HCT116 (cell line): Measurements from ENCODE around the gene FBXL14. TPM values are rescaled to one million over a fixed set of nuclear protein-coding genes. Genes with fewer than 3 reads are reported as not detected.

Experiments
- ATAC-seq: fragments of 200-7000 bp; cut with Tn5 transposase; 2 replicates; pipeline ENCODE4 v1.9.1; 2020; ENCODE audit warnings: mild to moderate bottlenecking, moderate library complexity
- BruUV-seq: library from RNA; stranded (reverse); fragments of 400-500 nt; replicated peaks from 2 replicates; lab custom pipeline; 2021; lab: Mats Ljungman, UMichigan
- CTCF ChIA-PET: fragments of 300-600 bp; sonication (Branson Sonifier 250); formaldehyde crosslinking; loops from one replicate; lab custom pipeline; 2021; ENCODE audit warnings: antibody characterized with exemption; lab: Charles Lee
- POLR2A ChIA-PET: fragments of 300-600, 350-600 bp; sonication (Branson Sonifier 250); formaldehyde crosslinking; loops from one replicate; lab custom pipeline; 2021; ENCODE audit warnings: antibody characterized with exemption; lab: Charles Lee
- RAD21 ChIA-PET, 2 experiments: fragments of 300-600 bp; sonication (Branson Sonifier 250); formaldehyde crosslinking; loops; one replicate each; lab custom pipeline; 2023; ENCODE audit warnings: low total read pairs in 2 of 2; ENCODE audit not compliant: uncharacterized antibody in 2 of 2, unreplicated experiment in 2 of 2, low non-redundant PET in 1 of 2; lab: Charles Lee
- DNase-seq: peaks from one replicate; pipeline ENCODE4 v3.0.0-alpha.2; 2010; ENCODE audit warnings: low read depth, low spot score
- H2AFZ ChIP-seq: fragments of 200-600 bp; shearing (Covaris generic), sonication (generic); 2 replicates; pipeline ENCODE4 v1.6.1; 2017; ENCODE audit warnings: low read depth, mixed run types, mixed read lengths, antibody characterized with exemption, low read length; ENCODE audit not compliant: poor library complexity, severe bottlenecking
- H3K27ac ChIP-seq: 2 replicates; pipeline ENCODE4 v1.5.1; 2012; ENCODE audit warnings: low read depth, low read length
- H3K27me3 ChIP-seq: fragments of 200-600 bp; sonication (generic); 2 replicates; pipeline ENCODE4 v1.6.1; 2016; ENCODE audit warnings: mixed run types, low read length, mixed read lengths; ENCODE audit not compliant: insufficient read depth
- H3K36me3 ChIP-seq, 2 experiments: fragments of 200-500 bp in 1 of 2; fragments of 200-600 bp in 1 of 2; sonication (Bioruptor generic) in 1 of 2; sonication (generic) in 1 of 2; 2 replicates each; pipeline versions ENCODE4 v1.5.1 to v1.6.1; 2014 to 2016; ENCODE audit warnings: low read length in 2 of 2, inconsistent platforms in 1 of 2, mixed read lengths in 1 of 2, mixed run types in 1 of 2; ENCODE audit not compliant: insufficient read depth in 2 of 2, control insufficient read depth in 1 of 2
- H3K4me1 ChIP-seq, 2 experiments: fragments of 200-600 bp in 1 of 2; sonication (generic) in 1 of 2; 2 replicates each; pipeline versions ENCODE4 v1.5.1 to v1.6.1; 2012 to 2017; ENCODE audit warnings: low read length in 2 of 2, inconsistent platforms in 1 of 2, mild to moderate bottlenecking in 1 of 2, mixed read lengths in 1 of 2, mixed run types in 1 of 2, moderate library complexity in 1 of 2; ENCODE audit not compliant: insufficient read depth in 2 of 2, control insufficient read depth in 1 of 2
- H3K4me2 ChIP-seq: fragments of 200-600 bp; sonication (generic); 2 replicates; pipeline ENCODE4 v1.6.1; 2017; ENCODE audit warnings: mixed run types, low read length, mixed read lengths
- H3K4me3 ChIP-seq, 2 experiments: fragments of 200-600 bp in 1 of 2; sonication (generic) in 1 of 2; replicated peaks in 1 of 2; 2 replicates each; pipeline ENCODE4 v1.5.1; 2011 to 2016; ENCODE audit warnings: low read length in 2 of 2, control low read depth in 1 of 2, low read depth in 1 of 2, mild to moderate bottlenecking in 1 of 2, mixed read lengths in 1 of 2, mixed run types in 1 of 2
- H3K79me2 ChIP-seq: fragments of 200-600 bp; sonication (generic); 2 replicates; pipeline ENCODE4 v1.6.1; 2017; ENCODE audit warnings: mild to moderate bottlenecking, mixed run types, low read length, moderate library complexity, mixed read lengths; ENCODE audit not compliant: insufficient read depth
- H3K9ac ChIP-seq: fragments of 200-600 bp; sonication (generic); 2 replicates; pipeline ENCODE4 v1.6.1; 2016; ENCODE audit warnings: low read length, mixed read lengths
- H3K9me2 ChIP-seq: fragments of 200-600 bp; sonication (generic), shearing (Covaris generic); 2 replicates; pipeline ENCODE4 v1.6.1; 2017; ENCODE audit warnings: mixed run types, mild to moderate bottlenecking, moderate library complexity; ENCODE audit not compliant: insufficient read depth
- H3K9me3 ChIP-seq, 2 experiments: fragments of 200-500 bp in 1 of 2; fragments of 200-600 bp in 1 of 2; sonication (Bioruptor generic) in 1 of 2; sonication (generic) in 1 of 2; 2 replicates each; pipeline ENCODE4 v1.6.1; 2014 to 2017; ENCODE audit warnings: low read length in 2 of 2, mixed read lengths in 2 of 2, inconsistent platforms in 1 of 2, low read depth in 1 of 2, mild to moderate bottlenecking in 1 of 2, mixed run types in 1 of 2, moderate library complexity in 1 of 2; ENCODE audit not compliant: control insufficient read depth in 1 of 2, insufficient read depth in 1 of 2
- H4K20me1 ChIP-seq: fragments of 200-600 bp; sonication (generic), shearing (Covaris generic); 2 replicates; pipeline ENCODE4 v1.6.1; 2017; ENCODE audit warnings: mixed run types, mild to moderate bottlenecking, moderate library complexity; ENCODE audit not compliant: insufficient read depth
- CBX3 ChIP-seq: IDR thresholded peaks from 2 replicates; pipeline ENCODE4 v1.6.1; 2012; ENCODE audit warnings: low read depth
- CEBPB ChIP-seq: IDR thresholded peaks from 2 replicates; pipeline ENCODE4 v1.6.1; 2012; ENCODE audit warnings: low read depth
- CTCF ChIP-seq, 3 experiments: fragments of 200-600 bp in 1 of 3; sonication (generic) in 1 of 3; IDR thresholded peaks in 2 of 3; conservative IDR thresholded peaks in 1 of 3; 2 replicates each; pipeline ENCODE4 v1.5.1; 2012 to 2017; ENCODE audit warnings: low read depth in 2 of 3, low read length in 2 of 3, antibody characterized with exemption in 1 of 3, borderline replicate concordance in 1 of 3, control low read depth in 1 of 3, mild to moderate bottlenecking in 1 of 3, mixed read lengths in 1 of 3, mixed run types in 1 of 3, moderate library complexity in 1 of 3; ENCODE audit not compliant: insufficient read depth in 1 of 3
- EGR1 ChIP-seq: IDR thresholded peaks from 2 replicates; pipeline ENCODE4 v1.6.1; 2012; ENCODE audit warnings: low read depth
- ELF1 ChIP-seq: IDR thresholded peaks from 2 replicates; pipeline ENCODE4 v1.6.1; 2012; ENCODE audit warnings: low read depth, borderline replicate concordance
- EZH2 ChIP-seq: fragments of 200-600 bp; sonication (generic); IDR thresholded peaks from 2 replicates; pipeline ENCODE4 v1.6.1; 2017; ENCODE audit warnings: antibody characterized with exemption, mixed run types
- EZH2phosphoT487 ChIP-seq: fragments of 200-600 bp; IDR thresholded peaks from 2 replicates; pipeline ENCODE4 v1.6.1; 2018; ENCODE audit warnings: antibody characterized with exemption, borderline replicate concordance
- FOSL1 ChIP-seq: IDR thresholded peaks from 2 replicates; pipeline ENCODE4 v1.6.1; 2012; ENCODE audit warnings: low read depth
- JUND ChIP-seq: IDR thresholded peaks from 2 replicates; pipeline ENCODE4 v1.6.1; 2012
- POLR2A ChIP-seq: IDR thresholded peaks from 2 replicates; pipeline ENCODE4 v1.7.0; 2011; ENCODE audit warnings: borderline replicate concordance; ENCODE audit not compliant: insufficient read depth, insufficient read length; ENCODE audit errors: extremely low read depth
- RAD21 ChIP-seq: IDR thresholded peaks from 2 replicates; pipeline ENCODE4 v1.6.1; 2012; ENCODE audit warnings: low read depth, mild to moderate bottlenecking
- REST ChIP-seq: IDR thresholded peaks from 2 replicates; pipeline ENCODE4 v1.6.1; 2012; ENCODE audit warnings: low read depth
- SIN3A ChIP-seq: IDR thresholded peaks from 2 replicates; pipeline ENCODE4 v1.6.1; 2012; ENCODE audit warnings: low read depth
- SP1 ChIP-seq: IDR thresholded peaks from 2 replicates; pipeline ENCODE4 v1.6.1; 2012; ENCODE audit warnings: low read depth
- SRF ChIP-seq: IDR thresholded peaks from 2 replicates; pipeline ENCODE4 v1.6.1; 2012; ENCODE audit warnings: low read depth
- ZBTB33 ChIP-seq: IDR thresholded peaks from 2 replicates; pipeline ENCODE4 v1.6.1; 2011; ENCODE audit warnings: mild to moderate bottlenecking, low read length, moderate library complexity; ENCODE audit not compliant: insufficient replicate concordance; ENCODE audit errors: extremely low read depth
- ZFX ChIP-seq: fragments of 450-650 bp; IDR thresholded peaks from 2 replicates; pipeline ENCODE4 v1.6.1; 2017
- ZNF274 ChIP-seq: fragments of 200-500 bp; sonication (Bioruptor generic); IDR thresholded peaks from 2 replicates; pipeline ENCODE4 v1.6.1; 2014; ENCODE audit warnings: mild to moderate bottlenecking, low read depth, low read length, inconsistent platforms
- intact Hi-C: fragments of 100-400 bp; cut with micrococcal nuclease; formaldehyde crosslinking; loops from 2 replicates; pipeline ENCODE4 v1.10.0; 2022
- total RNA-seq: library from RNA; stranded (reverse); gene quantifications from one replicate; pipeline ENCODE4 v1.2.1, GENCODE V29; 2021; ENCODE audit not compliant: unreplicated experiment

Gene FBXL14
- total RNA-seq, 1 experiment from 2014 or later = 19.0 TPM

GRCh38 chr12:1546931-1547640 is 47.3 kb downstream of the FBXL14 start:
- Histone ChIP-seq H3K4me1 (no peaks in the 10 kb centered on the region), H4K20me1 (no peaks in the 10 kb centered on the region), H3K4me2 (no peak overlapping the region), H3K27me3 (no peaks in the 10 kb centered on the region), H3K27ac (no peak overlapping the region), H3K36me3 (no peaks in the 10 kb centered on the region), H3K79me2 (no peaks in the 10 kb centered on the region), H2AFZ (no peak overlapping the region), H3K9ac (no peak overlapping the region), H3K4me3 (no peak overlapping the region), H3K9me2 (no peaks in the 10 kb centered on the region), H3K9me3 (no peaks in the 10 kb centered on the region)
- ChIA-PET RAD21 (no interaction called here), CTCF (no interaction called here), POLR2A (no interaction called here)
- no peak for DNase-seq
- ATAC-seq = no peak
- no TSS peak for BruUV-seq
- TF ChIP-seq SRF (no peak), ZNF274 (no peak), JUND (no peak), SP1 (no peak), REST (no peak), EGR1 (no peak), CEBPB (no peak), CTCF (IDR thresholded peaks at IDR 0.05 in 2 of 3, conservative IDR thresholded peaks at IDR 0.05 in 1 of 3; ENCODE audit: borderline replicate concordance in 1 of 3, insufficient read depth in 1 of 3, low read depth in 2 of 3, low read length in 2 of 3) (no peak), ZBTB33 (no peak), CBX3 (no peak), EZH2 (no peak), SIN3A (no peak), RAD21 (no peak), FOSL1 (no peak), ZFX (no peak), ELF1 (no peak), EZH2phosphoT487 (no peak), POLR2A (no peak)
- intact Hi-C loops = no loop called here
